ENCODE measurements around the gene TRMT2A.

TRMT2A gene

DNA sequence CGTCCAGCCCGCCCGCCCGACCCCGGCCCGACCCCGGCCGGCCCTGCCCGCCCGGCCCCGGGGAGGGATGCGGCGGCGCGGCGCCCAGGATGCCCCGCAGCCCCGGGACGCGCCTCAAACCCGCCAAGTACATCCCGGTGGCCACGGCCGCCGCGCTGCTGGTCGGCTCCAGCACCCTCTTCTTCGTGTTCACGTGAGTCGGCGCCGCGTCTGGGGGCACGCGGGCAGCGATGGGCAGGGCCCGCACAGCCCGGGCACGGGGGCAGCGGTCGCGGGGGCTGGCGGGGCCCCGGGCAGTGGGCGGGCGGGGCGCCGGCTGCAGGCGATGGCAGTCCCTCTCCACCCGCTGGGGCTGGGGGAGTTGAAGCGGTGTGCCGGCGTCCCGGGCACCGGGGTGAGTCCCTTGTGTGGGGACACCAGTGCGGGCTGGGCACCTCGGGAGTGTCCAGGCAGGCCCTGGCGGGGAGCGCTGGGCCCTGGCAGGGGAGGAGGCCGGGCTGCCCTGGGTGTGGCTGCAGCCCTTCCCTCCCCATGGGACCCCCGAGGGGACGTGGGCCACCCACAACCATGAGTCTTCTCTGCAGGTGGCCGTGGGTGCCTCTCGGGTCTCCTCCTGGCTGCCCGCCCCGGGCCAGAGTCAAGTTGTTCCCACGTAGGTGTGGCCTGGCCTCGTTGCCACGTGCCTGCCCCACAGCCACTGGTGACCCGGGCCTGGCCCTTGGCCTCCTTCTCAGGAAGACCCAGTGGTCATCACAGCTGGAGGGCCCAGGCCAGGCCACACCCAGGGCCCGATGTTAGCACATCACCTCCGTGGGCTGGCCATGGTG is 15.0 kb upstream of the TRMT2A start:
- peak; percentile 21 for DNase-seq

- no peak for DNase-seq
Observed at GRCh38 chr22:20131597-20131858, 14.5 kb upstream of the TRMT2A start, which contains the start of gene ZDHHC8. ZDHHC8 (plus strand) TSS chr22:20131804; CDS start chr22:20131948, 144 bp downstream.

GRCh38 chr22:20130731-20131596 is 13.9 kb upstream of the TRMT2A start:
- DNase-seq: peak; percentile 43

DNA sequence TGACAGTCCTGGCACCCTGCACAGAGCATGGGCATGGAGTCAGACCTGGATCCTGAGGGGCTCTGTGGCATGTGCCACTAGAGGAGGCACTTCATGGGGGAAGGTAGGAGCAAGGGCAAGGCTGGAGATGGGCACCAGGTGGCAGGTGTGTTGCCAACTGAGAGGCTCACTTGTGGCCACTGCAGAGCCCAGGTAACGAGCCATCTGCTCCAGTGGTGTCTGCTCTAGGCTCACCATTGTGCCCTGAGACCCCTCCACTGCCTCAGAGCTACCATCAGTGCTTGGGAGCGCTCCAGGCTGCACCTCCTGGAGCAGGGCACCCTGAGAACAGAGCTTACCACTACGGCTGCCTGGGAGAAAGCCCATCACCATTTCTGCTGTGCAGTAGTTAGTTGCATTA is 13.3 kb upstream of the TRMT2A start:
- peak; percentile 46 for DNase-seq

GRCh38 chr22:20129747-20130014 is 12.7 kb upstream of the TRMT2A start:
- DNase-seq: no peak

- peak; percentile 60 for DNase-seq
Observed at GRCh38 chr22:20128902-20129746, 12.1 kb upstream of the TRMT2A start.

DNA sequence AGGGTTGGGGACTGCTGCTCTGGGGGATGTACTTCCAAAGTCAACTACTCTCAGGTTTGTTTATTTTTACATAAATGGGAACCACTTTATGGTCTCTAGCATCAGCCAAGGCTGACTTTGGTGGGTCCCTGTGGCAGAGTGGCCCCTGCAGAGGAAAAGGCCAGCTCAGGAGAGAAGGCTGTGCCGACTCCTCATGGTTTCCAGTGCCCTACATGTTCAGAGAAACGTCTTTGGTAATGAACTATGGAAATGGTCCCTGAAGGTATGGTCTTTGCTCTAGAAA is 11.5 kb upstream of the TRMT2A start:
- no peak for DNase-seq

DNA sequence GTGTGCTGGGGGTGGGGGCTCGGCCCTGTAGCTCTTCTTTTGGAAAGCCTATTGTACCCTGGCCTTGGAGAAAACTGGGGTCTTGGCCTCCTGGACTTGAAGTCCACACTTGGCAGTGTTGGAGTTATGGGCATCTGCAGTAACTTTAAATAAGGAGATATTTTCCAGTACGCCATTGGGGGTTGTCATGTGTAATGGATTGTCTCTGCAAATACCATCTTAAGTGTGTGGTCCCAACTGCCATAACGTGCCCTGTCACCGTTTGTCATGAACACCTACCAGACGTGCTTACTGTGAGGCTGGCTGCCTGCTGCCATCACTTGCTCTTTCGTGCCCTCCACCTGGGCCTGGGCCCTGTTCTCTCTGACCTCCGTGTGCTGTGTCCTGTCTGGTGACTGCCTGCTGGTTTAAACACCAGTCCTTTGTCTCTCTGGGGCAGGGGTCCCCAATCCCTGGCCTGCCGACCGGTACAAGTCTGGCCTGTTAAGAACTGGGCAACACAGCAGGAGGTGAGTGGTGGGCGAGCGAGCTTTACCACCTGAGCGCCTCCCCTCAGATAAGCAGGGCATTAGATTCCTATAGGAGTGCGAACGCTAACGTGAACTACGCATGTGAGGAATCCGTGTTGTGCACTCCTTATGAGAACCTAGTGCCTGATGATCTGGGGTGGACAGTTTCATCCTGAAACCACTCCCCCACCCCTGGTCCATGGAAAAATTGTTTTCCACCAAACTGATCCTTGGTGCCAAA is 11.0 kb upstream of the TRMT2A start:
- DNase-seq: no peak

DNA sequence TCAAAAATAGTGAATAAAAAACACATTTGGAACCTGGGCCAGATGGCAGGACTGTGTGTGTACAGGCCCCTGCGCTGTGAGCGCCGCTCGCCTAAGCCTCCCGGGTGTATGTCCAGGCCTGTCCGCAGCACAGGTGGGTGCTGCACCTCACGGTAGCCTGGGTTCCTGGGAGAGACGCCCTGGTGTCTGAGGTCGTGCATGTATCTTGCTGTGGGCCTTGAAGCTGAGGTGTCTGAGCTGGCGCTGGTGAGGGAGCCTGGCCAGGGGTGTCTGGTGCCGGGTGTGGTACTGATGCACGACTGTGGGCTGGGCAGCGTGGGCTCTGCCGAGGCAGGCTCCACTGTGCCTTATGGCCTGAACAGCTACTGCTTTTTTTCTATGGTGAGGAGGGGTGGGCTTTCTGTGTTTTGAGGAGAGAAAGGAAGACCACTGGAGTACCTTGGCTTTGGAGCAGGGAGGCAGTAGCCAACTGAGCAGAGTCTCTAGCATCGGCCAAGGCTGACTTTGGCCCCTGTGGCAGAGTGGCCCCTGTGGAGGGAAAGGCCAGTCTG is 10.4 kb upstream of the TRMT2A start:
- DNase-seq: no peak

DNA sequence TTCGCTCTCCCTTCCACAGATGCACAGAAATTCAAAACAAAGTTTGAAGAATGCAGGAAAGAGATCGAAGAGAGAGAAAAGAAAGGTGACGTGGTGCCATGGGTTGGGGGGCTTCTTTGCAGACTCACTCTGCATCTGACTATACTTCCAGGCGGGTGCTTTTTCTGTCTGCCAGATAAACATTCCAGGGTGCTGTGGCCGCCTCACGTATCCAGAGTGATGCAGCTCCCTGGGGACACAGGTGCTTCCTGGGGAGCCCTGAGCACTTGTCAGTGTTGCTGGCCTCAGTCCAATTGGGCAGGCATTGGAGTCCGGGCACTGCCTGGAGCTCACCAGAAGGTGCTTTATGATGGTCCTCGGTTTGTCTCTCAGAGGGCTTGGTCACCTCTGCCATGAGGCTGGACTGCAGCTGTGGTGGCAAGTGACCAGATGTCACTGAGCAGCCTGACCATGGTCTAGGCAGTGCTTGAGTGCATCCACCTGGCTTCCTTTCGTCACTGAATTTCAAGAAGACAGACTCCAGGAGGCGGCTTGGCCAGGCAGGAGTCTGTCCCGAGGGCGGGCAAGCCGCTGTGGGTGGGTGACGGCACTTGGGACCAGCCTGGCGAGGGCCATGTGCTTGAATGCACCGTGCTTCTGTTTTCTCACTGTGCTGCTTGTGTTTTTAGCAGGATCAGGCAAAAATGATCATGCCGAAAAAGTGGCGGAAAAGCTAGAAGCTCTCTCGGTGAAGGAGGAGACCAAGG is 9.4 kb upstream of the TRMT2A start:
- no peak for DNase-seq

GRCh38 chr22:20125201-20126174 is 8.5 kb upstream of the TRMT2A start:
- no peak for DNase-seq

DNA sequence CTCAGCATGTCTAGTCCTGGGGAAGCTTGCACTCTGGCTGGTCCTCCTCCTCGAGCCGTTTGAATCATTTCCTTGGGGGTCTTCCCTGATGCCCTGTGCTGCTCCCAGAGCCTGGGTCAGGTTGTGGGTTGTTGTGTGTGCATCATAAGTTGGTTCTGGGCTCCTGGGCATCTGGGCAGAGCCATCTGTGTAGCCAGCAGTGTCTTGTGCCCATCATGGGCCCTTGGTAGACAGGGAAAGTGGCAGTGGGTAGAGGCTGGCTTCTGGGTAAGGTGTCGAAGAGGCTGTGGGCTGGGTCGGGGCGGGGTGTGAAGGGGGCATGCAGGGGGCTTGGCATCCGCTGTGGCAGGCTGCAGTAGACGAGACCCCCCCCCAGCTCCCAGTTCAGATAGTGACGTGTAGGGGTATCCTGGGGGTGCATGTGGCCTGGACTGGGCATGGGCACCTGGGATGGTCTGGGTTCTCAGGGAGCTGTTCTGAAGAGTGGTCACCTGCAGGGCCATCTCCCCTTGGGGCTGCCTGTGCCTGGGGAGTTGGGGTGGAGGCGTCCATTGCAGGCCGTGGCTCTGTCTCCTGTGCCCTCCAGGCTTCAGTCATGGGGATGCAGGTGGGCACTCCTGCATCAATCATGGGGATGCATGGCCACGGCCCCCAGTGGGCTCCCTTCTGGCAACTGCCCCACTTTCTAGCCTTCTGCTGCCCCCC is 7.2 kb upstream of the TRMT2A start:
- no peak for DNase-seq

DNA sequence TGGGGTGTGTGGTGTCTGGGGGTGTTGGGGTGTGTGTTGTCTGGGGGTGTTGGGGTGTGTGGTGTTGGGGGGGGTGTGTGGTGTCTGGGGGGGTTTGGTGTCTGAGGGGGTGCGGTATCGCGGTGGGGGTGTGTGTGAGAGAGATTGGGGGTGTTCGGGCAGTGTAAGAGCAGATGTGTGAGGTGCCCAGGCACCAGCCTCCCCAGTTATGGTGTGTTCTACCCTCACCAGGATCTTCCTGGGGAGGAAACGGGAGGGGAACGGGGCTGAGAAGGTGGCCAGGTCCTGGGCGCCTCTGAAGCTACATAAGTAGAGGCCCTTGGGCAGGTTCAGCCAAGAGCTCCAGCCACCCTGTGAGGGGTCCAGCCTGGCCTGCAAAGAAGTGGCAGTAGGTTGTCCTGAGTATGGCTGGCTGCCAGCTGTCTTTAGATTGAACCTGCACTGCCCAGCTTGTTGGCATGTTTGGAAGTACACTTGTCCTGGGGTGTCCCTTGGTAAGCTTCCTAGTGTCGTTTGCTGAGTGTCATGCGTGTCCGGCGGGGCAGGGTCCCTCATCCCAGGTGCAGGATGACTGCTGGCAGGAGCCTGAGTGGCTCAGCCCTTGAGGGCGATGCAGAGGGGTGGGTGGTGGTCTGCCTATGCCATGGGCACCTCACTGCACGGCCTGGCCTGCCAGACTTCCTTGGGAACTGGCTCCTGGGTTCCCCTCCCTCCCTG is 6.5 kb upstream of the TRMT2A start:
- DNase-seq: no peak

- DNase-seq: no peak
Observed at GRCh38 chr22:20121856-20122415, 4.9 kb upstream of the TRMT2A start.

DNA sequence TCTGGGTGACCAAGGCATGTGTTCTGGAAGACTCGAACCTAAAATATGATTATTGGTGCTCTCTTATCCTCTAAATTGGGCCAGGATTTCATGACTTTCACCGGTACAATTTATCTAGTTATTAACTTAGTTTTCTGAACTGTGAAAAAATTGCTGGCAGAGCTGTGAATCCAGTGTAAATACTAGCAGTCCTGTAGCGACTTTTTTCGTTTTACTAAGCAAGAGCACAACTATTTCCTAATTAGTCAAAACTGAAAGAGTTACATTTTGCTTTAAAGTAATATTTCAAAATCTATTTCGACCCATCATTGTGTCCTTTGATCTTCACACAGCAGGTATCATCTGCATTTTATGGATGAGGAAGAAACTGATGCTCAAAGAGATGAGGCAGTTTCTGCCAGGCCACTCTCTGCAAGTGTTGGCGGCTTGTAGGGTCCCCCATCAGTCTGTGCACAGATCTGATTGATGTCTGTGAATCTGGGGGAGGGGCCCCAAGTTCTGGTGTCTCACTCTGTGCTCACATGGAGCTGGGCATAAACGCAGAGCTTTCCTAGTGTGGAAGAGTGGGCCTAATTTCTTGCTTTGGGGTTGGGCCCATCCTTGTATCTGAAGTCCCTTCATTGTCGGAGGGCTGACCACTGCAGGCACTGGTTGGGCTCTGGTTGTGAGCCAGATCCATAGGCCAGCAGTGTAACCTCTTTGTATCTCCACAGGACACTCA is 1.4 kb upstream of the TRMT2A start:
- DNase-seq: no peak

DNA sequence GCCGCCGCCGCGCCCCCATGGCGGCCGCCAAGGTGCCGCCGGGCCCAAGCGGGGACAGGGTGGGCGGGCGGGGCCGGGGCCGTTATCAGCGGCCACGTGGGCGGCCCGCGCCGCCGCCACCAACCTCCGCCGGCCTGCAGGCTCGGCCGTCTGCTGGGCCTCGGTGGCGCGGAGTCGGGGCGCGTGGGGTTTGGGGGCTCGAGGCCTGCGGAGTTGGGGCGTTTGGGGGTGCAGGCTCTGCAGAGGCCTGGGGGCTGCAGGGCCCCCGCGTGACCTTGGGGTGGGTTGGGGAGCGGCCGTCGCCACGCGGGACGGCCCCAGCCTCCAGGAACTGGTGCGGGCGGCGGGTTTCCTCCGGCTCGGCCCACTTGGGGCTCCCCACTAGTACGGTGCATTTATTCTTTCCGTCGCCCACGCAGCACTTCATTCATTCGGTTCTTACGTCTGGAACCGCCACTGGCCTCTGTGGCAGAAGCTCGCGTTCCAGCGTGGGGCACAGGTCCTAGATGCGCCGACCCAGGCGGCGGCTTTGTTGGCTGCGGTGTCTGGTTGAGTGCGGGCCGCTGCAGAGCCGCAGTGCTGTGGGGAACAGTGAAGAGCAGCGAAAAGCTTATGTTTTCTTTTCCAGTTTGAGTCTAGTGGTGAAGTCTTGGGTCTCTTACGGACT is 740 bp upstream of the TRMT2A start:
- peak; percentile 34 for DNase-seq

- no peak for DNase-seq
Observed at GRCh38 chr22:20116376-20116950, 563 bp downstream of the TRMT2A start.

All from DMS53 (cell line).